Central memory CD8-positive, alpha-beta T cell (primary cell): ENCODE results near the gene WDFY2.

Experiments
- ATAC-seq: fragments of 150-1000 bp; cut with Tn5 transposase; replicated peaks from 2 replicates; pipeline ENCODE4 v1.10.0; 2022; ENCODE audit warnings: mild to moderate bottlenecking, moderate FRiP score, moderate number of reproducible peaks; ENCODE audit not compliant: poor library complexity, severe bottlenecking; ENCODE audit errors: extremely low read depth
- DNase-seq, 2 donors: peaks; one replicate each; pipeline ENCODE4 v3.0.0; 2021; ENCODE audit warnings: low spot score in 2 of 2
- H3K27ac Mint-ChIP-seq: one replicate; pipeline ENCODE4 v1.8.0; 2022; ENCODE audit warnings: low read depth, mild to moderate bottlenecking, moderate library complexity, mixed read lengths
- H3K27me3 Mint-ChIP-seq: one replicate; pipeline ENCODE4 v1.8.0; 2022; ENCODE audit warnings: mixed read lengths
- H3K36me3 Mint-ChIP-seq: one replicate; pipeline ENCODE4 v1.8.0; 2022; ENCODE audit warnings: mild to moderate bottlenecking, moderate library complexity, mixed read lengths; ENCODE audit not compliant: insufficient read depth
- H3K4me1 Mint-ChIP-seq: one replicate; pipeline ENCODE4 v1.8.0; 2022; ENCODE audit warnings: mixed read lengths
- H3K4me3 Mint-ChIP-seq: one replicate; pipeline ENCODE4 v1.8.0; 2022; ENCODE audit warnings: mild to moderate bottlenecking, moderate library complexity, mixed read lengths
- H3K9me3 Mint-ChIP-seq: one replicate; pipeline ENCODE4 v1.8.0; 2022; ENCODE audit warnings: mixed read lengths

The WDFY2 gene

GRCh38 chr13:51793570-51794271 lies 209.5 kb downstream of the WDFY2 start:
- ATAC-seq: no peak
- DNase-seq: no peak
- H3K36me3 Mint-ChIP-seq: peaks cover 9% of the 10 kb centered on the region
- no peak overlapping the region for H3K4me3 Mint-ChIP-seq
- no peaks in the 10 kb centered on the region for H3K9me3 Mint-ChIP-seq
- H3K27me3 Mint-ChIP-seq: no peaks in the 10 kb centered on the region
- H3K27ac Mint-ChIP-seq: no peak overlapping the region
- peaks cover 6% of the 10 kb centered on the region for H3K4me1 Mint-ChIP-seq

- Mint-ChIP-seq H3K27ac (peak overlapping the region; percentile 54), H3K4me3 (no peak overlapping the region)
Measured at GRCh38 chr13:51794964-51795363, 210.7 kb downstream of the WDFY2 start.

DNA sequence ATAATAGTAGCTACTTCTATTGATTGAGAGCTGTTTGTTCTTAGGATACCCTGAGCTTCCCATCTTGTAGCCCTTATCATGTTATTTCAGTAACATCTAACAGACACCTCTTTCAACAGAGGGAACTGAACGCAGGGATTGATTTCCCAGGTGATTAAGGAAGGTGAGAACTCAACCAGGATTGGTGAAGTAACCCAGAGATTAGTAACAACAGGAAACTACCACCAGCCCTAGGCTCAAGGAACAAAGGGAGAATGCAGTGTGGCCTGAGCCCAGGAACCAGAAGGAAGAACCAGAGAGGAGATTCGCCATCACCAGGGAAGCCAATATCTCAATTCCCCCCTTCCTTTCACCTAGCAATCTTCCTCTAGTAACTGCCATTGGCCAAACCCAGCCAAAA lies 211.2 kb downstream of the WDFY2 start:
- DNase-seq (no peak), ATAC-seq (no peak)
- Mint-ChIP-seq H3K36me3 (peaks cover 7% of the 10 kb centered on the region), H3K9me3 (no peaks in the 10 kb centered on the region), H3K27ac (peak overlapping the region; percentile 54), H3K4me1 (peaks cover 12% of the 10 kb centered on the region), H3K27me3 (no peaks in the 10 kb centered on the region), H3K4me3 (no peak overlapping the region)

More at GRCh38 chr13:51794964-51795363, 210.7 kb downstream of the WDFY2 start:
- peaks cover 10% of the 10 kb centered on the region for H3K4me1 Mint-ChIP-seq
- peaks cover 7% of the 10 kb centered on the region for H3K36me3 Mint-ChIP-seq
- H3K27me3 Mint-ChIP-seq: no peaks in the 10 kb centered on the region
- no peak for ATAC-seq
- DNase-seq: no peak
- no peaks in the 10 kb centered on the region for H3K9me3 Mint-ChIP-seq

DNA sequence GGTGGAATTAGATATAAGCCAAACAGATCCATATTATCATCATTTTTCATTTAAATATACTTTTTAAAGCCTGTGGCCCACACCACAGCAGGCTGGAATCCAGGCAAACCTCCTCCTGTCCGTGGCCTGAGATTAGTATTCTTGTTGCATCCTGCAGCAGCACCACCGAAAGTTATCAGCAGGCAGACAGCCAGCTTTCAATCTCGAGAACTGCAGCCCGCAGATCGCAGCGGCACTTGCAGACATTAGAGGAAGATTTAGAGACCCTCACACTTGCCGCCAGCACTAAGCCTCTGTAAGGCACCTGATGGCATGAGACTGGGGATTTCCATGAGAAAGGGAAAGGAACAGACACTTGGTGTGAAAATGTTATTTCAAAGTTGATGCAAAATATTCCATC lies 212.3 kb downstream of the WDFY2 start:
- Mint-ChIP-seq H3K4me3 (no peak overlapping the region), H3K9me3 (no peaks in the 10 kb centered on the region), H3K27ac (no peak overlapping the region), H3K36me3 (peaks cover 7% of the 10 kb centered on the region), H3K4me1 (peaks cover 12% of the 10 kb centered on the region), H3K27me3 (no peaks in the 10 kb centered on the region)
- DNase-seq (no peak), ATAC-seq (no peak)

GRCh38 chr13:51797664-51798488 lies 213.6 kb downstream of the WDFY2 start:
- peaks cover 12% of the 10 kb centered on the region for H3K36me3 Mint-ChIP-seq
- no peak overlapping the region for H3K4me3 Mint-ChIP-seq
- DNase-seq: peak in 1 of 2 donors; percentile 36
- peaks cover 22% of the 10 kb centered on the region for H3K4me1 Mint-ChIP-seq
- no peaks in the 10 kb centered on the region for H3K27me3 Mint-ChIP-seq
- ATAC-seq: no peak
- H3K27ac Mint-ChIP-seq: no peak overlapping the region
- H3K9me3 Mint-ChIP-seq: no peaks in the 10 kb centered on the region

- H3K4me3 Mint-ChIP-seq: no peak overlapping the region
- peaks cover 26% of the 10 kb centered on the region for H3K36me3 Mint-ChIP-seq
- ATAC-seq (no peak), DNase-seq (no peak)
- H3K27ac Mint-ChIP-seq: no peak overlapping the region
- H3K9me3 Mint-ChIP-seq: no peaks in the 10 kb centered on the region
- H3K4me1 Mint-ChIP-seq: peaks cover 30% of the 10 kb centered on the region
- no peaks in the 10 kb centered on the region for H3K27me3 Mint-ChIP-seq
Measured at GRCh38 chr13:51799261-51799660, 215.0 kb downstream of the WDFY2 start.

- no peak overlapping the region for H3K4me3 Mint-ChIP-seq
- no peaks in the 10 kb centered on the region for H3K9me3 Mint-ChIP-seq
- peaks cover 42% of the 10 kb centered on the region for H3K4me1 Mint-ChIP-seq
- DNase-seq: no peak
- no peaks in the 10 kb centered on the region for H3K27me3 Mint-ChIP-seq
- peaks cover 36% of the 10 kb centered on the region for H3K36me3 Mint-ChIP-seq
- no peak for ATAC-seq
- no peak overlapping the region for H3K27ac Mint-ChIP-seq
Measured at GRCh38 chr13:51800486-51800885, 216.2 kb downstream of the WDFY2 start.

- Mint-ChIP-seq H3K27ac (peak overlapping the region; percentile 99), H3K9me3 (no peaks in the 10 kb centered on the region), H3K27me3 (no peaks in the 10 kb centered on the region), H3K36me3 (peaks cover 40% of the 10 kb centered on the region), H3K4me1 (peaks cover 47% of the 10 kb centered on the region), H3K4me3 (peak overlapping the region; percentile 85)
- no peak for ATAC-seq
- DNase-seq: no peak
Measured at GRCh38 chr13:51801631-51802099, 217.4 kb downstream of the WDFY2 start.

GRCh38 chr13:51802631-51803418 lies 218.6 kb downstream of the WDFY2 start:
- peak overlapping the region; percentile 85 for H3K4me3 Mint-ChIP-seq
- H3K36me3 Mint-ChIP-seq: peaks cover 39% of the 10 kb centered on the region
- peak; percentile 0 for ATAC-seq
- no peak for DNase-seq
- H3K9me3 Mint-ChIP-seq: no peaks in the 10 kb centered on the region
- H3K27ac Mint-ChIP-seq: peak overlapping the region; percentile 99
- peaks cover 43% of the 10 kb centered on the region for H3K4me1 Mint-ChIP-seq
- no peaks in the 10 kb centered on the region for H3K27me3 Mint-ChIP-seq

DNA sequence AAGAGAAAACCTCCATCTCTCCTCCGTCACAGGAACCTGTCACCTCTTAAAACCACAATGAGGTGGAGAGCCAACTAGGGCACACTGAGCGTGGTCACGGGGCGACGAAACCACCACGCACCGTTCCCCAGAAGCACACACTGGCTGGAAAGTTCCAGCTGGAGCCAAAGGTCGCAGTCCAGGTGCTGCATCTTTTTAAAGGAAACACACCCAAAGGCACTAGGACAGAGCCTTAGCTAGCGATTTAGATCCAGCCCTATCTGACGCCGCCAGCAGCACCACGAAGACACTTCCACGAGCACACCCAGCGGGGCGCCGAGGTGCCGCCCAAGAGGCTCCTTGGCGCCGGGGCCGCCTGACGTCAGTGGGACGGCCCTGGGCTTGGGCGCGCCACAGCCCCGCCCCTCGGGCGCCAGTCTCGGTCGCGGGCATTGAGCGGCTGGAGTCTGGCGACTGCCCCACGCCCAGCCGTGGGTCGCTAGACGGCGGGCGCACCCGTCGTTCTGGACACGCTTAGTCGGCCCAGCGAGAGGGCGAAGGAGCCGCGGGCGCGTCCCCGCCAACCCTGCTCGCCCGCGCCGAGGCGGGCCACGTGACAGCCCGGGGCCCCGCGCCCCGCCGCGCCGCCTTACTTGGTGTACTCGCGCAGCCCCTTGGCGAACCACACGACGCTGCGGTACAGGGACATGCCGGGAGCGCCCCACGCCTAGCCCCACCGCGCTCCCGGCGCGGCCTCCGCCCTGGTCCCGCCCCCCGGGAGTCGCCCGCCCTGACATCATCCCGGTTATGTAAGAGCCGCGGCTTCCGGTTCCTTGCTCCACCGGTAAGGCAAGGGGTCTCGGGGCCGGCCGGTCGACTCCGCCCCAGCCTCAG lies 219.4 kb downstream of the WDFY2 start, which contains the start of gene DHRS12:
DHRS12 (minus strand) TSS at position 742 of the 873 bp plus-strand sequence. CDS start 4,504 bp downstream, outside the sequence.
- Mint-ChIP-seq H3K36me3 (peaks cover 37% of the 10 kb centered on the region), H3K4me3 (peak within 1 kb of the TSS; percentile 85), H3K27ac (peak within 1 kb of the TSS; percentile 99), H3K4me1 (peaks cover 41% of the 10 kb centered on the region), H3K27me3 (no peaks in the 10 kb centered on the region), H3K9me3 (no peaks in the 10 kb centered on the region)
- peak; percentile 80 to 88 for DNase-seq
- peak; percentile 79 for ATAC-seq

- Mint-ChIP-seq H3K4me3 (peak overlapping the region; percentile 85), H3K27me3 (no peaks in the 10 kb centered on the region), H3K9me3 (no peaks in the 10 kb centered on the region), H3K36me3 (peaks cover 42% of the 10 kb centered on the region), H3K27ac (peak overlapping the region; percentile 99), H3K4me1 (peaks cover 41% of the 10 kb centered on the region)
- peak; percentile 25 to 34 for DNase-seq
- ATAC-seq: no peak
Measured at GRCh38 chr13:51804295-51805172, 220.3 kb downstream of the WDFY2 start.
